ENCODE results near the gene RHCG.

RHCG gene

DNA sequence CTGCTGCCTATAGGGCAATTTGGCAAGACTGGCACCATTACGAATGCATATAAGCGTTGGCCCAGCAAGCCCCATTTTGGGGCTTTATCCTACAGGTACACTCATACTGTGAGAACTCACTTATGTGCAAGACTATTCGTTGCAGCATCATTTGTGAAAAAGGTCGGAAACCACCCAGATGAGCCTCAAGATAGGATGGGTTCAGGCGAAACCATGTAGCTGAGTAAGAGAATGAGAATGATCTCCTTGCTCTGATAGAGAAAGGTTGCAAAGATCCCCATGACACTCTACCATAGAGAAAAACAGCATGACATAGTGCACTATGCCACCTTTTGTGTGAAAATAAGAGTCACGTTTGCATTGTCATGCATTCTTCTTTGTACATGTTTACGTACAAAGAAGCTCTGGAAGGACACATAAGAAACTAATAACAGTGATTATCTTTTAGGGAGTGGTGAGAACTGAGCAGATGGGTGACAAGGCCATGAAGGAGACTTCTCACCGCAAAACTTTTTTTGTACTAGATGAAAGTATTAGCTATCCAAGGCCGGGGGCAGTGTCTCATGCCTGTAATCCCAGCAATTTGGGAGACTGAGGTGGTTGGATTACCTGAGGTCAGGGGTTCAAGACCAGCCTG is 50.0 kb downstream of the RHCG start:
- no peak for DNase-seq (ENCODE audit: low read depth in 2 of 3, low spot score in 1 of 3)

DNA sequence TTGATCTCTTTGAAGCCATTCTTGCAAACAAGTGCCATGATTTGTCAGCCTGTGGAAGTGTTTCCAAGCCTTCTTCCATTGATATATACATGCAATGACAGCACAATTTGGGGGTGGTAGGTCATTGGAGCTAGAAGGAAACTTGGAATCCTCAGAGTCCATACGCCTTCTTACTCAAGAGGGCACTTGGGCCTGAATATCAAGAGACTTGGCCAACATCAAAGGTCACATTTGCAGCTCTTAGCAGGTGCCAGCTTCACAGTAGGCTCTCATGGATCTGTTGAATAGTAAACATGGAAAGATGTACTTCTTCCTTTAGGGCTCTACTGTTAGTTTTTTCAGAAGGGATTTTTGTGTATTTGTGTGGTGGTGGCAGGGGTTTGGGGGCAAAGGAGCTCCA is 50.9 kb downstream of the RHCG start:
- no peak for DNase-seq (ENCODE audit: low read depth in 2 of 3, low spot score in 1 of 3)

DNA sequence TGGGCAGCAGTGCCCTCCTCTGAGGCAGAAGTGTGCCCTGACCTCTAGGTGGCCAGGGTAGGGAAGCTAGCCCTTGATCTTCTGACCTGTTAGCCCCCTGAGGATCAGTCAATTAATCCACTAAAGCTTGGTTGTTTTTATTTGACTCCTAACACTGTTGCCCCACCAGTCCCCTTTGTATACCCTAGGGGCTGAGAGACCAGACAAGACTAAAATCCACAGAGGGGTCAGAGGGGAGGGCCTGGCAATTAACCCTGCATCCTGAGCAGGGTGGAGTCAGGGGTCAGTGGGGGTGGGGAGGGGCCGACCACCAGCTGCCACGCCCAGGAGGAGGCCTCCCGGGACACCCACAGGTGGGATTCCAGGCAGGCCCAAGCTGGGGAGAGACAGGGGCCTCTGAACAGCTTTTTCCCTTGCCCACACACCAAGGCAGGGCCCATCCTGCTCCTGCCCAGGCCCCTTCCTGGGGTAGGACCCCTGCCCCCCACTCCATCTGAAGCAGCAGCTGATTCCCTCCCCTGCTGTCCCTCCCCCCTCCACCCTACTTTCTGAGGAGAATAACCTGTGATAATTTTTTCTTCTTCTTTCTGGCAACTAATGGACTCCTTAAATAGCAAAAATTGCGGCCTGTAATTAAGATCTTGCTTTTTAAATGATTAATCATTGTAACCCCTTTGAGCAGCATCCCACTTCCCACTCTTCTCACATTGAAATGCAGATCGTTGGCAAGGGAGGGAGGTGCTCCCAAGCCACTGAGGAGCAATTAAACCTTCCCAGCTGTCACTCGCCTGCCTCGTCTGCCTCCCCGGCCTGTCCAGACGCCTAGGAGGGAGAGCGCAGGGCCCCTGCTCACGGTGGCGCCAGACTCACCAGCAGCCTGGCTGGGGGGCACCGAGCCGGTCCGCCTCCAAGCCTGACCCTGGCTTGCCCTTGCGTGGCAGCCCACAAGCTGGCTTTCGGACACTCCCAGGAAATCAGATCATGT is 51.9 kb downstream of the RHCG start:
- DNase-seq (ENCODE audit: low read depth in 2 of 3, low spot score in 1 of 3), result no peak

DNA sequence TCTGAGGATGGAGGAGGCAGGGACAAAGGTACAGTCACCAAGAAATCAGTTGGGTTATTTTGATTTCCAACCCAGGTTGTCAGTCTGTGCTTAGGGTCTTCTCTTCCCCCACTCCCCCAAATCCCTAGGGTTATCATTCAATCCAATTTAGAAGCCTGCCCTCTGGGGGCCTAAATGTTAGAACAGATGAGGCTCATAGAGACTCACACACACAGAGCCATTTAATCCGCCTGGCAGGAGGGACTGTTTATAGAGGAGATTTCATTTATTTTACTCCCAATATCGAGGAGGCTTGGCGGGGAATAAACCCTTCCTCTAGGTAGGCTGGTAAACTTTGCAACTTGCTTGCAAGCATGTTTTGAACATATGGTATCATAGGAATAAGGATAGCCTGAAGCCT is 52.8 kb downstream of the RHCG start:
- DNase-seq (ENCODE audit: low read depth in 2 of 3, low spot score in 1 of 3), result no peak

DNA sequence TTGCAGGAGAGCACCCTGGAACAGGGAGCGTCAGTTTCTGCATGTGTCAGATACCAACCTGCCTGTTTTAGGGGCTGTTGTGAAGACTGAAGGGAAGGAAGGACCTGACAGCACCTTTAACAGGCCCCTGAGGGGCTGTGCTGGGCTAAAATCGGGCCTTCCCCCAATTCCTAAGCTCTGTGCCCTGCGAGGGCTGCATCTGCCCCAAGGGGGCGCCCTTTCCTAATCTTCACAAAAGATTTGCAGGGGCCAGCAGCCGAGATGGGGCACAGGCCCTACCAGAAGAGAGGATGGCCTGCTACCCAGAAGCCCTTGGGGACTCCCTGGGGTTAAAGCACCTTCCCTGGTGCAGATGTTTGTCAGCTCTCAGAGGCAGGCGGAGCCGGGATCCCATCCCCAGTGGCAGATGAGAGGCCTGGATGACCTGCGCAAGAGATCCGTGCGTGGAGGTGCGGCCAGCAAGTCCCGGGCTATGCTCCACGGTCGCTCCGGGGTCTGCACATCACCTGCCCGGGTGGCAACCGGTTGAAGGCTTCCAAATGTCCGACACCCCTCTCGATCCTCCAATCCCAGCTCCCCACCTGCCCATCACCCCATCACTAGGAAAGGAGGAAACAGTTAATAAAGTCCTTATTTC is 53.6 kb downstream of the RHCG start:
- DNase-seq (ENCODE audit: low read depth in 2 of 3, low spot score in 1 of 3), result peak; percentile 42 to 59 (median 50)

DNA sequence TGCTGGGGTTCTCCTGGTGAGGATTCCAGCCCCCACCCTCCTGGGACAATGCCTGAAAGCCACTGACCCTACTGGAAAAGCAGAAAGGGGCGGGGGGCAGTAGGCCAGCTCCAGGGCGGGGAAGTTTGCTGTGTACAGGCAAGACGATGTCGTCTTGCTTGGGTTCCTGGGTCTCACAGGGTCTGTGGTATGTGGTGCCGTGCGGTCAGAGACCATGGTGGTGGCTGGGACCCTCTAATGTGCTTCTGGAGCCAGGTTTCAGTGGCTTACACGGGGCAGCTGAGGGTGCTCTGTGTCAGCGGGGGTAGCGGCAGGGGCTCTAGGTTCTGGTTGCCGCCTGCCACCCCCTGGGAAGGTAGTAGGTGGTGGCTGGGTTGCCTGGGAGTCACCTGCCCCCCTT is 54.2 kb downstream of the RHCG start:
- no peak for DNase-seq (ENCODE audit: low read depth in 2 of 3, low spot score in 1 of 3)

DNA sequence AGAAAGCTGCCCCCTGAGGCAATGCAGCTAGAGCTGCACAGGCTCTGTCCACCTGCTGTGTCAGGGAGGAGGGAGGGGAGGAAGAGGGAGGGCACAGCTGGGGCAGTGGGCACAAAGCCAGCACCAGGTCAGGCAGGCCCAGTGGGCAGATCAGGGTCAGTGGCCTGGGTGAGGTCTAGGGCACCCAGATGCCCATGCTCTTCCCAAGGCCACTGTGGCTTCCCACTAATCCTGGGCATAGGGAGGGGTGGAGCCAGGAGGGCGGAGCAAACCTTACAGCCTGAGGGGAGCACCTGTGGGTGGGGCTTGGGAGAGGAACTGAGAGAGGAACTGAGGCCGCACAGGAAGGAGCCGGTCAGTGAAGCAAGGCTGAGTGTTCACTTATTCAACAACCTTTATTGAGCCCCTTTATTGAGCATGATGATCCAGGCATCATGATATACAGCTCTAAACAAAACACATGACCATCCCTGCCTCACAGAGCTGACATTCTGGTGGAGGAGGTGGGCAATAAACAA is 55.0 kb downstream of the RHCG start:
- no peak for DNase-seq (ENCODE audit: low read depth in 2 of 3, low spot score in 1 of 3)

DNA sequence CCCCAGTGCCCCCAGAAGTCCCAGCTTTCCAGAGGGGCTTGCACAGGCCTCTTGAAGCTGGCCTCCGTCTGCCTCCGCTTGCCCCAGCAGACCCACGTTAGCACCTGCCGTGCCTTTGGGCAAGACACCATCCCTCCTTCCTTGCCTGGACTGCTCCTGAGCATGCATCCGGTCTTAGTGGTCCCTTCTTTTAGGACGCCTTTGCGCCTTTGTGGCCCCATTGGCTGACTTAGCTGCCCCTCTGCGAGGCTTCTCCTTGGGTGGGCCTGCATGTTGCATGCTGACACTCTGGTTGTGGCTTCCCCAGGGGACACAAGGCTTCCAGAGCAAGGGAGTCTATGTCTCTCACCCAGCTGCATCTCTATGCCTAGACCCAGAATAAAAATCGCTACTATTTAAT is 56.6 kb downstream of the RHCG start:
- DNase-seq (ENCODE audit: low read depth in 2 of 3, low spot score in 1 of 3), result no peak

DNA sequence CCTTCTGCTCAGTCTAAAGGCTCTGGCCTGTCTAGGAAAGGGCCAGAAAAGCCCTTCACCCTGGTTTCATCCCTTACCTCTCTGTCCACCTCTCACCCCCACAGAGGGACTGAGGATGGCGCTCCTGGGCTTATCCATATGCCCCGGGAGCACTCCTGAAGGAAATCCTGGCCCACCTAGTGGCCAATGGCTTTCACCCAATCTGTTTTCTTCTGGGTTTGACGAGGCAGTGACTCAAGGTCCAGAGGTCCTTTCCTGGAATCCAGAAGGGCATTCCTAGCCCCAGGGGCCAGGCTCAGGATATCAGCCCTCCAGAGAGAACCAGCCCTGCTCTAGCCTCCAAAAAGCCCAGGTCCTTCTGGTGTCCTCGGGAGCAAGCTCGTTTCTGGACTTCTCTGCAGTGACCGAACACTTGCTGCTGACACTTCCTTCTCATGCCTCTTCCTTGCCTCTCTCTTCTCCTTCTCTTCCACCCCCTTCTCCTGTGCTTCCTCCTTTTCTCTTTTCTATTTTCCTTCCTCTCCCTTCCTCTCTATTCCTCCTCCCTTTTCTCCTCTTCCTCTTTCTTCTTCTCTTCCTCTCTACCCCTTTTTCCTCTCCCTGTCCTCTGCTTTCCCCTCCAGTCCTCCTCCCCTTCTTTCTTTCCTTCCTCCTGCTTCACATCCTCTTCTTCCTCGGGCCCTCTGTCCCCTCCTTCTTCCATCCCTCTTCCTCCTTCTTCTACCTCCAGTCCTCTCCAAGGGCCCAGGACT is 59.6 kb downstream of the RHCG start:
- DNase-seq (ENCODE audit: low read depth in 2 of 3, low spot score in 1 of 3), result no peak

DNA sequence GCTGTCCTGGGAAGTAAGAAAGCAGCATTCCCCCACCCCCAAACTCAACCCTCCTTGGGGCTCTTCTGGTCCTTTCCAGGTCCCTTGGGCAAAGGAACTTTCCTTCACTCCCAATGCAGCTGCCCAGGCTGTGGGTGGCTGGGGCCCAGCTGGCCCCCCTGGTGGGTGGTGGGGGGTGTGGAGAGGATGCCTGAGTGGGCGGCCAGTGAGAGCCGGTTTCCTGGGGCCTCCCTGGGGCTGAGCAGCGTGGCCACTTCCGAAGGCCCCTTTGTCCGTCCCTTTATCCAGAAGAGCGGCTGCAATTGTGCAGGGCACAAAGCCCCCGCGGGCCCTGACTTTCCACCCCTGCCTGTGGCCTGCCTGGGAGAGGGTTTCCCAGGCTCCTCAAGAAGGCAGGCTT is 61.0 kb downstream of the RHCG start:
- no peak for DNase-seq (ENCODE audit: low read depth in 2 of 3, low spot score in 1 of 3)

DNA sequence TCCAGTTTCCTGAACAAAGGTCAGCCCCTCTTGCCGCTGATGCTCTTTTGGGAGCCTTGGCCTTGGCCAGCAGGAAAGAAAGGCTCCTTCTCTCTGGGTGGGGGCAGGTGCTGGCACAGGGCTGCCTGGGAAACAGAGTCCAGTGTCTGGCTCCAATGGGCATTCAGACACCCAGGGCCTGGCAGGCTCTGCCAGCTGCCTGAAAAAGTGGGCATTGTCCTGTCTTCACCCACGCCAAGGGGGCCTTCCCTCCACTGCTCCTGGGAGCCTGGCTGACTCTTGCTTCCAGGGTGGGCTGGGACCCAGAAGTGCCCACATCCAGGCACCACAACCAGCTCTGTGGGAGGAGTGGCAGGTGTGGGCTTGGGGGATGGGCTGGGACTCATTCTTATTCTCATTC is 62.7 kb downstream of the RHCG start:
- no peak for DNase-seq (ENCODE audit: low read depth in 2 of 3, low spot score in 1 of 3)

DNA sequence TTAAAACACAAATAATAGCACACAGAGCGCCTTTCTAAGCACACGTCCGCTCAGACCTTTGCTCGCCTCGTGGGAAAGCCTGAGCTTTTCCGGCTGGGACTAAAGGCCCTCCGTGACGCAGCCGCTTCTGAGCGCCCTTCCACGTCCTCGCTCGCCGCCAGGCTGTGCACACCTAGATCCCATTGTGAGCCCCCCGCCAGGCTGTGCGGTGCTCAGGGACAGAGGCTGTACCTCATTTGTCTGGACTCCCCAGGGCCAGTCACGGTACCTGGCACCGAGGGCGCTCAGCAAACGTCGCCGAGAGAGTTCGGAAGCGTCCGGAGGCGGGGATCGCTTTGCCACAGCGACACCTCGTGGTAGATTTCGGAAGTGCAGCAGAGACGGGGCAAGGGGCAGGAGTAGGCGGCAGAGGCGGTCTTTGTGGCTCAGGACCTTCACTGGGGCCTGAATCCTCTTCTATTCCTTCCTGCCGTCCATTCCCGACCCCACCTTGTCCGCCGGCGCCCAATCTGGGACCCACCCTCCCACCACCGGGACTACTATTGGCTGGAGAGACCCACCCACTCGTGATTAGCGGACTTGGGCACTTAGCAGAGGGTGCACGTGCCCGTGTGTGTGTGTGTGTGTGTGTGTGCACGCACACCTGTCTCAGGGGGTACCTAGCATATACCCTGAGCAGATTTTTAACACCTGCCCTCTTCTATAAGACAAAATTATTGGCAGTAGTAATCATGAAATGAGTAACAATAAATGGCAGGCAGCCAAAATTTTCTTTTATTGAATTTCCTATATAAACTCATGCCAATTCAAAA is 65.6 kb downstream of the RHCG start:
- peak; percentile 76 to 98 (median 85) for DNase-seq (ENCODE audit: low read depth in 2 of 3, low spot score in 1 of 3)

DNA sequence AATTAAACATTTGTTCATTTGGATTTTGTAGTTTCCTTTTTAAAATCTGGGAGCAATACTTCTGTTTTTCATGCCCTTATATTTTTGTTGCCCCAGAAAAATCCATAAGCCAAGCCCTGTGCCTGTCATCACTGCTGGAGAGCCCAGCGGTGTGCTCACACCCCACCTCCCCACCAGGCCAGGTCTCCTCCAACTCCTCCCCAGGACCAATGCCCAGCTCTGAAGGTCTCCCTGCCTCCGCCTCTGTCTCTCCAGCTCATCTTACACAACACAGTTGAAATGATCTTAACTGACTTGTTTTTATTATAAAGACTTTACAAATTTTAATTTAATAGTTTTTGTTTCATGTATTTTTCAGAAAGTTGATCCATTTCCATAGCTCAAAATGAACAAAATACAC is 66.4 kb downstream of the RHCG start:
- no peak for DNase-seq (ENCODE audit: low read depth in 2 of 3, low spot score in 1 of 3)

DNA sequence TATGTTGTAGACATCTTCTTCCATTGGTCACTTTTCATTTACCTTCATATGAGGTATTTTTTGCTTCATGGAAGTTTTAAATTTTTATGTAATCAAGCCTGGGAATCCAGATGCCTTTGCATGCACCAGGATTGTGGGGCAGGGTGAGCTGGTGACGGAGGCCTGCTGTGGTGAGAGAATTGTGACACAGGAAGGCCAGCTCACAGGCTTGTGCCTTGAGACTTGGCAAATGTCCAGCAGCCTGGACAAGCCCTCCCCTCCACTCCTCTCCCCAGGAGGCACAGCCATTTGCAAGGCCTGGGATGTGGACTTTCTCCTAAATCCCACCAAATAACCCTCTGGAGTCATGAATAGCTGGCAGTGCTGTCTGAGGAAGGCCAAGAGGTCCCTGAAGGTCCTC is 67.4 kb downstream of the RHCG start:
- DNase-seq (ENCODE audit: low read depth in 2 of 3, low spot score in 1 of 3), result no peak

DNA sequence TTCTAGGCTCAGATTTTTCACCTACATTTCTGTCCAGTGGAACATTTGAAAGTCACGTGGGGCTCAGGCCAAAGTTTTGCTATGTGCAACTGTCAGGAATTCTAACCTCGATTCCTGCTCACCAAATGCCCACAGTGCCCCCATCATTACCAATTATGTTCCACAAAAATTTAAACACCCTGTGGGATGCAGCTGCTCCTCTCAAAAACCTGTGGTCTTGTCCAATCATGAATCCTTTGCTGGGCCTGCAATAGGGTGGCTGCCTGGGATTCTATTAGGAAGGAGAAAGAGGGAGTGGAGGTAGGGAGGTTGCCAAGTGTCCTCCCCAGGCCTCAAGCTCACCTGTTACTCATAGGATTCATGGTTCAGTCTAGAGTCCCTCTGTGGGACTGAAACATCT is 68.1 kb downstream of the RHCG start:
- no peak for DNase-seq (ENCODE audit: low read depth in 2 of 3, low spot score in 1 of 3)

DNA sequence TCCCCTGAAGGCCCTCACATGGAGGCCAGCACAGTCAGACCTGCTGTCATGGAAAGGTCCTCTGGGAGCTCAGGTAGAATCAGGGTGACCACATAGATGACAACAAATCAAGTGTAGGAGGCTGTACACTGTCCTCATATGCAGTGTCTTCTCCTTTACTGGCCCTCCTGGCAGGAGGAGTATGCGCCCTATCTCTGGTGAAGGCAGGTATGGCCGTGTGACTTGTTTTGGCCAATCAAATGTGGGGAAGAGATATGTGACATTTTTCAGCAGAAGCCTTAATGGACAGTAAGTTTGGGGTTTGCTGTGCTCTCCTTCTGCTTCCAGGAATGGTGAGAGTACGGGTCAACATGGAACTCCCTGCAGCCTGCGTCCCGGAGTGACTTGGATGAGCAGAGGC is 69.9 kb downstream of the RHCG start:
- no peak for DNase-seq (ENCODE audit: low read depth in 2 of 3, low spot score in 1 of 3)

DNA sequence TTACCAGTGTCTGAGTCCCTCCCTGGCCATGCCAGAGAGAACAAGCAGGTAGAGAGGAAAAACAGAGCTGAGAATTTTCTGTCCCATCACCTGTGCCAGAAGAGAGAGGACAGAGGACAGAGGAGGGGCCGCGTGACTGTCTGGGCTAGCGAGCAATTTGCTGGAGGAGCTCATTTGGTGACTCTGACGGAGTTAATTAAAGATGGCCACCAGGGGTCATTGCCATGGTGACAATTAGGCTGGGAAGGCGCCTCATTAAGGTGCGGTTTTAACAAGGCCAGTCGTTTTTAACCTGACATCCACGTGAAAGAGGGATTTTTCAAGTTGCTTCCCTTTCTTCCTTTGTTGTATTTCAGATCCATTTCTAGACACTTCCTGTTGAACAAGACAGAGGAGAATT is 72.4 kb downstream of the RHCG start:
- no peak for DNase-seq (ENCODE audit: low read depth in 2 of 3, low spot score in 1 of 3)

All from stimulated activated CD4-positive, alpha-beta T cell treated with anti-CD3 and anti-CD28 coated beads, Interleukin-12 subunit alpha, Interleukin-12 subunit beta, amount 100 ng/mL, for 48 hours (primary cell).